T-helper 17 cell (primary cell): Measurements from ENCODE around the gene BTBD16. TPM values are rescaled to one million over a fixed set of nuclear protein-coding genes. Genes with fewer than 3 reads are reported as not detected.

Source experiments
- ATAC-seq: fragments of 150-1000 bp; cut with Tn5 transposase; 2 replicates; pipeline ENCODE4 v1.10.0; 2021; ENCODE audit warnings: mild to moderate bottlenecking, moderate library complexity
- DNase-seq, 3 donors: peaks; one replicate each; pipeline versions ENCODE4 v3.0.0 to v3.0.0-alpha.2; 2020 to 2021
- H3K9me3 ChIP-seq: one replicate; pipeline ENCODE4 v1.7.0; 2013; ENCODE audit warnings: low read length, mild to moderate bottlenecking; ENCODE audit not compliant: control insufficient read depth, poor library complexity, severe bottlenecking
- H3K27ac Mint-ChIP-seq: one replicate; pipeline ENCODE4 v1.8.0; 2022; ENCODE audit warnings: mild to moderate bottlenecking, moderate library complexity, mixed read lengths
- H3K27me3 Mint-ChIP-seq: one replicate; pipeline ENCODE4 v1.8.0; 2022; ENCODE audit warnings: mixed read lengths
- H3K36me3 Mint-ChIP-seq: one replicate; pipeline ENCODE4 v1.8.0; 2022; ENCODE audit warnings: low read depth, mixed read lengths
- H3K4me1 Mint-ChIP-seq: one replicate; pipeline ENCODE4 v1.8.0; 2022; ENCODE audit warnings: mild to moderate bottlenecking, mixed read lengths
- H3K4me3 Mint-ChIP-seq: one replicate; pipeline ENCODE4 v1.8.0; 2022; ENCODE audit warnings: mild to moderate bottlenecking, moderate library complexity, mixed read lengths
- total RNA-seq, 4 donors: library from RNA in 2 of 4; stranded (reverse) in 2 of 4; gene quantifications; one replicate each; pipeline ENCODE4 v1.2.3 and lab custom pipeline; 2022 to 2026

BTBD16 gene
- total RNA-seq, 2 donors from 2014 or later, result not detected

GRCh38 chr10:122343135-122343800 lies 72.2 kb downstream of the BTBD16 start:
- no peak overlapping the region for H3K4me3 Mint-ChIP-seq

GRCh38 chr10:122343936-122344335 lies 72.8 kb downstream of the BTBD16 start:
- Mint-ChIP-seq H3K4me1 (peaks cover 5% of the 10 kb centered on the region), H3K4me3 (no peak overlapping the region), H3K27me3 (peaks cover 24% of the 10 kb centered on the region), H3K27ac (no peak overlapping the region), H3K36me3 (peaks cover 2% of the 10 kb centered on the region)
- no peak for DNase-seq
- no peaks in the 10 kb centered on the region for H3K9me3 ChIP-seq
- ATAC-seq, result no peak

More at GRCh38 chr10:122343135-122343800, 72.2 kb downstream of the BTBD16 start:
- Mint-ChIP-seq H3K4me1 (peaks cover 5% of the 10 kb centered on the region), H3K27me3 (peaks cover 29% of the 10 kb centered on the region), H3K27ac (no peak overlapping the region), H3K36me3 (peaks cover 2% of the 10 kb centered on the region)
- no peaks in the 10 kb centered on the region for H3K9me3 ChIP-seq
- DNase-seq (no peak), ATAC-seq (no peak)

GRCh38 chr10:122344741-122345258 lies 73.7 kb downstream of the BTBD16 start:
- peaks cover 2% of the 10 kb centered on the region for H3K36me3 Mint-ChIP-seq
- peaks cover 20% of the 10 kb centered on the region for H3K27me3 Mint-ChIP-seq
- peaks cover 5% of the 10 kb centered on the region for H3K4me1 Mint-ChIP-seq
- no peak for DNase-seq
- ATAC-seq, result no peak
- H3K4me3 Mint-ChIP-seq, result no peak overlapping the region
- H3K9me3 ChIP-seq, result no peaks in the 10 kb centered on the region
- no peak overlapping the region for H3K27ac Mint-ChIP-seq

GRCh38 chr10:122346326-122346950 lies 75.3 kb downstream of the BTBD16 start:
- Mint-ChIP-seq H3K4me1 (peaks cover 5% of the 10 kb centered on the region), H3K27ac (no peak overlapping the region), H3K36me3 (peaks cover 2% of the 10 kb centered on the region), H3K27me3 (peaks cover 15% of the 10 kb centered on the region), H3K4me3 (no peak overlapping the region)
- ATAC-seq, result no peak
- H3K9me3 ChIP-seq, result no peaks in the 10 kb centered on the region
- DNase-seq, result no peak

- H3K9me3 ChIP-seq, result no peaks in the 10 kb centered on the region
- H3K36me3 Mint-ChIP-seq, result peaks cover 2% of the 10 kb centered on the region
- DNase-seq, result no peak
- peaks cover 5% of the 10 kb centered on the region for H3K4me1 Mint-ChIP-seq
- ATAC-seq, result no peak
- peaks cover 16% of the 10 kb centered on the region for H3K27me3 Mint-ChIP-seq
- no peak overlapping the region for H3K27ac Mint-ChIP-seq
- H3K4me3 Mint-ChIP-seq, result no peak overlapping the region
Measured at GRCh38 chr10:122347170-122347841, 76.2 kb downstream of the BTBD16 start.

GRCh38 chr10:122348512-122348911 lies 77.4 kb downstream of the BTBD16 start:
- no peak overlapping the region for H3K4me3 Mint-ChIP-seq
- peaks cover 3% of the 10 kb centered on the region for H3K4me1 Mint-ChIP-seq
- H3K27ac Mint-ChIP-seq, result no peak overlapping the region
- no peaks in the 10 kb centered on the region for H3K9me3 ChIP-seq
- ATAC-seq (no peak), DNase-seq (no peak)
- H3K27me3 Mint-ChIP-seq, result peaks cover 23% of the 10 kb centered on the region
- H3K36me3 Mint-ChIP-seq, result peaks cover 2% of the 10 kb centered on the region

GRCh38 chr10:122348935-122349361 lies 77.9 kb downstream of the BTBD16 start:
- Mint-ChIP-seq H3K4me3 (no peak overlapping the region), H3K36me3 (peaks cover 2% of the 10 kb centered on the region), H3K27ac (no peak overlapping the region), H3K4me1 (peaks cover 3% of the 10 kb centered on the region), H3K27me3 (peaks cover 28% of the 10 kb centered on the region)
- H3K9me3 ChIP-seq, result no peaks in the 10 kb centered on the region
- ATAC-seq (no peak), DNase-seq (no peak)

GRCh38 chr10:122349758-122350369 lies 78.8 kb downstream of the BTBD16 start:
- H3K9me3 ChIP-seq, result no peaks in the 10 kb centered on the region
- Mint-ChIP-seq H3K4me1 (peaks cover under 1% of the 10 kb centered on the region), H3K36me3 (peaks cover 2% of the 10 kb centered on the region), H3K27ac (no peak overlapping the region), H3K27me3 (peaks cover 28% of the 10 kb centered on the region), H3K4me3 (no peak overlapping the region)
- DNase-seq (no peak), ATAC-seq (no peak)

- Mint-ChIP-seq H3K4me3 (no peak overlapping the region), H3K4me1 (no peaks in the 10 kb centered on the region), H3K36me3 (no peaks in the 10 kb centered on the region), H3K27ac (no peak overlapping the region), H3K27me3 (peaks cover 24% of the 10 kb centered on the region)
- H3K9me3 ChIP-seq, result no peaks in the 10 kb centered on the region
- no peak for DNase-seq
- no peak for ATAC-seq
Measured at GRCh38 chr10:122350893-122351292, 79.8 kb downstream of the BTBD16 start.

GRCh38 chr10:122352817-122353525 lies 81.9 kb downstream of the BTBD16 start:
- Mint-ChIP-seq H3K4me3 (no peak overlapping the region), H3K27me3 (peaks cover 24% of the 10 kb centered on the region), H3K36me3 (no peaks in the 10 kb centered on the region), H3K4me1 (no peaks in the 10 kb centered on the region), H3K27ac (no peak overlapping the region)
- DNase-seq (no peak), ATAC-seq (no peak)
- H3K9me3 ChIP-seq, result no peaks in the 10 kb centered on the region

GRCh38 chr10:122354383-122354782 lies 83.3 kb downstream of the BTBD16 start:
- Mint-ChIP-seq H3K36me3 (no peaks in the 10 kb centered on the region), H3K27ac (no peak overlapping the region)

GRCh38 chr10:122357685-122358084 lies 86.6 kb downstream of the BTBD16 start:
- no peaks in the 10 kb centered on the region for H3K4me1 Mint-ChIP-seq
- peaks cover 2% of the 10 kb centered on the region for H3K9me3 ChIP-seq
- peaks cover 15% of the 10 kb centered on the region for H3K27me3 Mint-ChIP-seq
- H3K27ac Mint-ChIP-seq, result no peak overlapping the region
- H3K4me3 Mint-ChIP-seq, result no peak overlapping the region
- no peak for DNase-seq
- no peaks in the 10 kb centered on the region for H3K36me3 Mint-ChIP-seq
- ATAC-seq, result no peak

More at GRCh38 chr10:122354383-122354782, 83.3 kb downstream of the BTBD16 start:
- Mint-ChIP-seq H3K4me1 (no peaks in the 10 kb centered on the region), H3K27me3 (peaks cover 24% of the 10 kb centered on the region), H3K4me3 (no peak overlapping the region)
- H3K9me3 ChIP-seq, result peaks cover 2% of the 10 kb centered on the region
- ATAC-seq, result no peak
- no peak for DNase-seq
